ENCODE measurements around the gene MALRD1. TPM values are rescaled to one million over a fixed set of nuclear protein-coding genes. Genes with fewer than 3 reads are reported as not detected.

The MALRD1 gene
- total RNA-seq, 2 experiments from 2014 or later, result 0.29 to 0.41 TPM

GRCh38 chr10:19626156-19626555 is 577.6 kb downstream of the MALRD1 start:
- no peak for TF ChIP-seq CTCF (IDR thresholded peaks at IDR 0.05)
- Mint-ChIP-seq H3K4me3 (no peak overlapping the region), H3K9me3 (no peaks in the 10 kb centered on the region), H3K36me3 (ENCODE audit: low read depth) (no peaks in the 10 kb centered on the region), H3K27me3 (no peaks in the 10 kb centered on the region), H3K4me1 (ENCODE audit: low read depth) (no peaks in the 10 kb centered on the region), H3K27ac (no peak overlapping the region)
- intact Hi-C loops (cut with micrococcal nuclease), result no loop called here
- ATAC-seq (no peak), DNase-seq (no peak)
- CTCF ChIA-PET, result no interaction called here
- POLR2A ChIA-PET, result no interaction called here

- no peak for TF ChIP-seq CTCF (IDR thresholded peaks at IDR 0.05)
- intact Hi-C loops (cut with micrococcal nuclease), result no loop called here
- no peak overlapping the region for H3K27ac Mint-ChIP-seq
- H3K4me1 Mint-ChIP-seq (ENCODE audit: low read depth), result no peaks in the 10 kb centered on the region
- ChIA-PET CTCF (no interaction called here), POLR2A (no interaction called here)
- no peaks in the 10 kb centered on the region for H3K27me3 Mint-ChIP-seq
- no peak for ATAC-seq
- no peak overlapping the region for H3K4me3 Mint-ChIP-seq
- no peaks in the 10 kb centered on the region for H3K9me3 Mint-ChIP-seq
- H3K36me3 Mint-ChIP-seq (ENCODE audit: low read depth), result no peaks in the 10 kb centered on the region
- no peak for DNase-seq
Measured at GRCh38 chr10:19628767-19629560, 580.4 kb downstream of the MALRD1 start.

- intact Hi-C loops (cut with micrococcal nuclease), result no loop called here
- no peak for ATAC-seq
- Mint-ChIP-seq H3K9me3 (no peaks in the 10 kb centered on the region), H3K27ac (no peak overlapping the region), H3K4me1 (ENCODE audit: low read depth) (no peaks in the 10 kb centered on the region), H3K4me3 (no peak overlapping the region), H3K27me3 (no peaks in the 10 kb centered on the region), H3K36me3 (ENCODE audit: low read depth) (no peaks in the 10 kb centered on the region)
- no peak for TF ChIP-seq CTCF (IDR thresholded peaks at IDR 0.05)
- ChIA-PET POLR2A (no interaction called here), CTCF (no interaction called here)
- DNase-seq, result no peak
Measured at GRCh38 chr10:19629567-19629966, 581.0 kb downstream of the MALRD1 start.

GRCh38 chr10:19634163-19634562 is 585.6 kb downstream of the MALRD1 start:
- H3K4me1 Mint-ChIP-seq (ENCODE audit: low read depth), result peaks cover 3% of the 10 kb centered on the region
- peaks cover 1% of the 10 kb centered on the region for H3K9me3 Mint-ChIP-seq
- no peaks in the 10 kb centered on the region for H3K36me3 Mint-ChIP-seq (ENCODE audit: low read depth)
- intact Hi-C loops (cut with micrococcal nuclease), result no loop called here
- ATAC-seq (no peak), DNase-seq (no peak)
- H3K27me3 Mint-ChIP-seq, result no peaks in the 10 kb centered on the region
- TF ChIP-seq CTCF (IDR thresholded peaks at IDR 0.05), result no peak
- no peak overlapping the region for H3K27ac Mint-ChIP-seq
- CTCF ChIA-PET, result no interaction called here
- no peak overlapping the region for H3K4me3 Mint-ChIP-seq
- POLR2A ChIA-PET, result no interaction called here

- Mint-ChIP-seq H3K9me3 (peaks cover 1% of the 10 kb centered on the region), H3K36me3 (ENCODE audit: low read depth) (no peaks in the 10 kb centered on the region), H3K4me1 (ENCODE audit: low read depth) (peaks cover 3% of the 10 kb centered on the region), H3K27me3 (no peaks in the 10 kb centered on the region), H3K27ac (no peak overlapping the region), H3K4me3 (no peak overlapping the region)
- POLR2A ChIA-PET, result no interaction called here
- no peak for DNase-seq
- intact Hi-C loops (cut with micrococcal nuclease), result no loop called here
- no peak for ATAC-seq
- CTCF ChIA-PET, result no interaction called here
- TF ChIP-seq CTCF (IDR thresholded peaks at IDR 0.05), result no peak
Measured at GRCh38 chr10:19638182-19638895, 589.7 kb downstream of the MALRD1 start.
